Lower leg skin (tissue), 3 donors: ENCODE results near the gene TBC1D24.

ENCODE experiments used
- POLR2A ChIP-seq, 2 donors: fragments of 450-650 bp; IDR thresholded peaks; one replicate each; pipeline ENCODE4 v1.6.1; 2016 to 2017; ENCODE audit warnings: antibody characterized with exemption in 2 of 2, mild to moderate bottlenecking in 1 of 2, moderate library complexity in 1 of 2
- TF ChIP-seq, protein P1 (sequence below), 3 donors: fragments of 450-650 bp; IDR thresholded peaks; one replicate each; pipeline ENCODE4 v1.5.1; 2016; ENCODE audit warnings: antibody characterized with exemption in 3 of 3, mild to moderate bottlenecking in 3 of 3, moderate library complexity in 2 of 3

DNA sequence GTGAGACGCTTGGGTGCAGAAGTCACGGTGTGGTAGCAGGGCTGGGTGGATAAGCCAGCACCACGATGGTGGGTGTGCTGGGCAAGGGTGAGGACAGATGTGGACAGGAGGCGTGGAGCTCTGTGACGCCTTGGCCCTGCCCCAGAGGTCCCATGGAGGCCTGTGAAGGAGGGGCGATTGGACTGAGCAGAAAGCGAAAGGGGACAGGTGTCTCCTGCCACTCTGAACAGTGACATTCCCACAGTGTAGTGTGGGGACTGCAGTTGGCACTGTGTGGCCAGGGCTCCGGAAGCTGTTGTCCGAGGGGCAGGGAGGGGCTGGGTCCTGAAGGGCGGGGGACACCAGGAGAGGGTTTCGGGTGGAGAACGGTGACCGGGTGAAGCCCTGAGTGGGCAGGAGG lies 7.3 kb downstream of the TBC1D24 start:
- TF ChIP-seq, protein P1, sequence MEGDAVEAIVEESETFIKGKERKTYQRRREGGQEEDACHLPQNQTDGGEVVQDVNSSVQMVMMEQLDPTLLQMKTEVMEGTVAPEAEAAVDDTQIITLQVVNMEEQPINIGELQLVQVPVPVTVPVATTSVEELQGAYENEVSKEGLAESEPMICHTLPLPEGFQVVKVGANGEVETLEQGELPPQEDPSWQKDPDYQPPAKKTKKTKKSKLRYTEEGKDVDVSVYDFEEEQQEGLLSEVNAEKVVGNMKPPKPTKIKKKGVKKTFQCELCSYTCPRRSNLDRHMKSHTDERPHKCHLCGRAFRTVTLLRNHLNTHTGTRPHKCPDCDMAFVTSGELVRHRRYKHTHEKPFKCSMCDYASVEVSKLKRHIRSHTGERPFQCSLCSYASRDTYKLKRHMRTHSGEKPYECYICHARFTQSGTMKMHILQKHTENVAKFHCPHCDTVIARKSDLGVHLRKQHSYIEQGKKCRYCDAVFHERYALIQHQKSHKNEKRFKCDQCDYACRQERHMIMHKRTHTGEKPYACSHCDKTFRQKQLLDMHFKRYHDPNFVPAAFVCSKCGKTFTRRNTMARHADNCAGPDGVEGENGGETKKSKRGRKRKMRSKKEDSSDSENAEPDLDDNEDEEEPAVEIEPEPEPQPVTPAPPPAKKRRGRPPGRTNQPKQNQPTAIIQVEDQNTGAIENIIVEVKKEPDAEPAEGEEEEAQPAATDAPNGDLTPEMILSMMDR (IDR thresholded peaks at IDR 0.05), result no peak
- TF ChIP-seq POLR2A (IDR thresholded peaks at IDR 0.05), result no peak
